ENCODE measurements around the gene FGGY. TPM values are rescaled to one million over a fixed set of nuclear protein-coding genes. Genes with fewer than 3 reads are reported as not detected.

FGGY gene
- total RNA-seq, 1 donor from 2014 or later = 32.5 TPM

DNA sequence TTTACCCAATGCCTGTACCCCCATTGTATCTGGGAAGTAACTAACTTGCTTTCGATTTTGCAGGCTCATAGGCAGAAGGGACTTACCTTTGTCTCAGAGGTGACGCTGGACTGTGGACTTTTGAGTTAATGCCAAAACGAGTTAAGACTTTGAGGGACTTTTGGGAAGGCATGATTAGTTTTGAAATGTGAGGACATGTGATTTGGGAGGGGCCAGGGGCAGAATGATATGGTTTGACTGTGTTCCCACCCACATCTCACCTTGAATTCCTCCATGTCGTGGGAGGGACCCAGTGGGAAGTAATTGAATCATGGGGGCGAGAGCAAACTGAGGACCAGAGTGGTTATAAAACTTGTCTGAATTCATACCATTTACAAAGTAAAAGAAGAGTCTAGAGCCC is 440.7 kb downstream of the FGGY start:
- Histone ChIP-seq H3K36me3 (no peaks in the 10 kb centered on the region), H3K9me3 (ENCODE audit: low read depth) (no peaks in the 10 kb centered on the region), H3K27me3 (no peaks in the 10 kb centered on the region), H3K27ac (no peak overlapping the region), H2AFZ (replicated peaks) (no peak overlapping the region), H3F3A (ENCODE audit: low read depth) (no peaks in the 10 kb centered on the region), H4K20me1 (ENCODE audit: low read depth) (no peaks in the 10 kb centered on the region), H3K4me3 (no peak overlapping the region), H3K79me2 (ENCODE audit: low read depth) (no peaks in the 10 kb centered on the region), H3K4me2 (no peak overlapping the region), H3K9ac (no peak overlapping the region), H3K4me1 (no peaks in the 10 kb centered on the region)
- no peak overlapping the region for H3K27ac Mint-ChIP-seq
- H3K9me3 Mint-ChIP-seq = peaks cover 13% of the 10 kb centered on the region
- H3K36me3 Mint-ChIP-seq = peaks cover 6% of the 10 kb centered on the region
- TF ChIP-seq, protein P1, sequence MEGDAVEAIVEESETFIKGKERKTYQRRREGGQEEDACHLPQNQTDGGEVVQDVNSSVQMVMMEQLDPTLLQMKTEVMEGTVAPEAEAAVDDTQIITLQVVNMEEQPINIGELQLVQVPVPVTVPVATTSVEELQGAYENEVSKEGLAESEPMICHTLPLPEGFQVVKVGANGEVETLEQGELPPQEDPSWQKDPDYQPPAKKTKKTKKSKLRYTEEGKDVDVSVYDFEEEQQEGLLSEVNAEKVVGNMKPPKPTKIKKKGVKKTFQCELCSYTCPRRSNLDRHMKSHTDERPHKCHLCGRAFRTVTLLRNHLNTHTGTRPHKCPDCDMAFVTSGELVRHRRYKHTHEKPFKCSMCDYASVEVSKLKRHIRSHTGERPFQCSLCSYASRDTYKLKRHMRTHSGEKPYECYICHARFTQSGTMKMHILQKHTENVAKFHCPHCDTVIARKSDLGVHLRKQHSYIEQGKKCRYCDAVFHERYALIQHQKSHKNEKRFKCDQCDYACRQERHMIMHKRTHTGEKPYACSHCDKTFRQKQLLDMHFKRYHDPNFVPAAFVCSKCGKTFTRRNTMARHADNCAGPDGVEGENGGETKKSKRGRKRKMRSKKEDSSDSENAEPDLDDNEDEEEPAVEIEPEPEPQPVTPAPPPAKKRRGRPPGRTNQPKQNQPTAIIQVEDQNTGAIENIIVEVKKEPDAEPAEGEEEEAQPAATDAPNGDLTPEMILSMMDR (IDR thresholded peaks at IDR 0.05) = no peak
- TF ChIP-seq EZH2phosphoT487 (IDR thresholded peaks at IDR 0.05) = no peak
- no peak for TF ChIP-seq EZH2 (IDR thresholded peaks at IDR 0.05)
- peaks cover 8% of the 10 kb centered on the region for H3K27me3 Mint-ChIP-seq (ENCODE audit: insufficient read depth, low read depth)
- H3K4me3 Mint-ChIP-seq = no peak overlapping the region
- no peak for DNase-seq (ENCODE audit: low spot score)
- H3K4me1 Mint-ChIP-seq = no peaks in the 10 kb centered on the region

DNA sequence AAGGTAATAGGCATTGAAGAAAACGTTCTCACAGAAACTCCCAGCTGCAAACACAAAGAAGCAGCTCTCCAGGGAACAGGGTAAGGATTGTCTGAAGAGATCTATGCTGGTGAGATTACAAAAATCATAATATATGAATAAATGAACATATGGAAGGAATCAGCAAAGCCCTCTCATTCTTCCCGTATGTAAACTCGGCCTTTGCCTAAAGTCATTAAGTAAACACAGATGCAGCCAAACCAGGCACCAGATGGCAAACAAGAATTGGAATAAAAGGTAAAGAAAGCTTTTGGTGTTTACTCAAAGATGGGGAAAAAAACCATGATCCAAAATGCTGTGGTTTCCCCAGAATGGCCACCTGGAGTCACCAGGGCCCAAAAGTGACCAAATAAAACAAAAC is 441.3 kb downstream of the FGGY start:
- Histone ChIP-seq H2AFZ (replicated peaks) (no peak overlapping the region), H3K9ac (no peak overlapping the region), H4K20me1 (ENCODE audit: low read depth) (no peaks in the 10 kb centered on the region), H3F3A (ENCODE audit: low read depth) (no peaks in the 10 kb centered on the region), H3K4me1 (no peaks in the 10 kb centered on the region), H3K4me3 (no peak overlapping the region), H3K79me2 (ENCODE audit: low read depth) (no peaks in the 10 kb centered on the region), H3K27ac (no peak overlapping the region), H3K4me2 (no peak overlapping the region), H3K27me3 (no peaks in the 10 kb centered on the region), H3K9me3 (ENCODE audit: low read depth) (no peaks in the 10 kb centered on the region), H3K36me3 (no peaks in the 10 kb centered on the region)
- no peak overlapping the region for H3K4me3 Mint-ChIP-seq
- no peaks in the 10 kb centered on the region for H3K4me1 Mint-ChIP-seq
- peaks cover 6% of the 10 kb centered on the region for H3K36me3 Mint-ChIP-seq
- H3K27ac Mint-ChIP-seq = no peak overlapping the region
- H3K27me3 Mint-ChIP-seq (ENCODE audit: insufficient read depth, low read depth) = peaks cover 8% of the 10 kb centered on the region
- TF ChIP-seq EZH2 (IDR thresholded peaks at IDR 0.05) = no peak
- TF ChIP-seq, protein P1 (IDR thresholded peaks at IDR 0.05) = no peak
- peaks cover 13% of the 10 kb centered on the region for H3K9me3 Mint-ChIP-seq
- no peak for DNase-seq (ENCODE audit: low spot score)

DNA sequence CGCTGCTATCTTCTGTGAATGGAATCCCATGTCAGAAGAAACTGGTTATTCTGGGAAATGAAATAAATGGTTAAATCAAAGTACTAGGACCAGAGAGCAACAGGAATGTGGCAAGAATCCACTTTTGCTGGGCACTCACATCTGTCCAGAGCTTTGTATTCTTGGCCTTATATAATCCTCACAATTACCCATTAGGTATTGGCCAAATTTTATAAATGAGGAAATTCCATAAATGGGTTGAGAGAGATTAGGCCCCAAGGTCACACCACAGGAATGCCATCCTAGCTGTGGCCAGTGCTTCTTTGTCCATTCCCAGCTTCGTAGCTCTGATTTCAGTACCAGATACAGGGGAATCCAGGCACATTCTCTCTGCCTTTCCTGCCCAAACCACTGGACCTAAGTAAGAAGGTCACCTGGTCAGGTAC is 441.7 kb downstream of the FGGY start:
- Histone ChIP-seq H3K79me2 (ENCODE audit: low read depth) (no peaks in the 10 kb centered on the region), H2AFZ (replicated peaks) (no peak overlapping the region), H3K4me1 (no peaks in the 10 kb centered on the region), H3K27ac (no peak overlapping the region), H3K36me3 (no peaks in the 10 kb centered on the region), H3K9me3 (ENCODE audit: low read depth) (no peaks in the 10 kb centered on the region), H4K20me1 (ENCODE audit: low read depth) (no peaks in the 10 kb centered on the region), H3K9ac (no peak overlapping the region), H3K27me3 (no peaks in the 10 kb centered on the region), H3F3A (ENCODE audit: low read depth) (no peaks in the 10 kb centered on the region), H3K4me3 (no peak overlapping the region), H3K4me2 (no peak overlapping the region)
- H3K4me1 Mint-ChIP-seq = peaks cover under 1% of the 10 kb centered on the region
- DNase-seq (ENCODE audit: low spot score) = no peak
- peaks cover 13% of the 10 kb centered on the region for H3K9me3 Mint-ChIP-seq
- no peak overlapping the region for H3K4me3 Mint-ChIP-seq
- peaks cover 8% of the 10 kb centered on the region for H3K27me3 Mint-ChIP-seq (ENCODE audit: insufficient read depth, low read depth)
- peaks cover 6% of the 10 kb centered on the region for H3K36me3 Mint-ChIP-seq
- H3K27ac Mint-ChIP-seq = no peak overlapping the region
- TF ChIP-seq EZH2phosphoT487 (IDR thresholded peaks at IDR 0.05) = no peak
- TF ChIP-seq, protein P1 (IDR thresholded peaks at IDR 0.05) = no peak
- TF ChIP-seq EZH2 (IDR thresholded peaks at IDR 0.05) = no peak

All from neural progenitor cell (in vitro differentiated cells).